GM18858 (cell line): ENCODE measurements around the gene DDX4.
"Not testable (repeated sequence)": the region's sequence is repeated elsewhere in the genome, so short reads cannot be mapped to it uniquely, and the experiment has no call there.

ENCODE experiments used
- ATAC-seq: cut with Tn5 transposase; IDR thresholded peaks from one replicate; pipeline ENCODE4 v1.9.1; 2021; ENCODE audit not compliant: unreplicated experiment

Gene DDX4

DNA sequence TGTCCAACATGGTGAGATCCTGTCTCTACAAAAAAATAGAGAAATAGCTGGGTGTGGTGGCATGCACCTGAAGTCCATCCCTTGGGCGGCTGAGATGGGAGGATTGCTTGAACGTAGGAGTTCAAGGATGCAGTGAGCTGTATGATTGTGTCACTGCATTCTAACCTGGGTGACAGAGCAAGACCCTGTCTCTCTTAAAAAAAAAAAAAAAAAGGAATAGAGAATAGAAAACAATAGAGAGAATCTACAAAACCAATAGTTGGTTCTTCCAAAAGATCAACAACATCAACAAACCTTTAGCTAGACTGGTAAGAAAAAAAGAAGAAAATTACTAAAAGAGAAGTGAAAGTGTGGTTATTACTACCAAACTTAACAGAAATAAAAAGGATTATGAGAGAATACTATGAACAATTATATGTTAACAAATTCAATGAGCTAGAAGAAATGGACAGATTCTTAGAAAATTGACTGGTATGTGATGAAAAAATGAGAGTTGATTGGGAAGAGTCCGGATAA is 17.6 kb upstream of the DDX4 start:
- no peak for ATAC-seq

DNA sequence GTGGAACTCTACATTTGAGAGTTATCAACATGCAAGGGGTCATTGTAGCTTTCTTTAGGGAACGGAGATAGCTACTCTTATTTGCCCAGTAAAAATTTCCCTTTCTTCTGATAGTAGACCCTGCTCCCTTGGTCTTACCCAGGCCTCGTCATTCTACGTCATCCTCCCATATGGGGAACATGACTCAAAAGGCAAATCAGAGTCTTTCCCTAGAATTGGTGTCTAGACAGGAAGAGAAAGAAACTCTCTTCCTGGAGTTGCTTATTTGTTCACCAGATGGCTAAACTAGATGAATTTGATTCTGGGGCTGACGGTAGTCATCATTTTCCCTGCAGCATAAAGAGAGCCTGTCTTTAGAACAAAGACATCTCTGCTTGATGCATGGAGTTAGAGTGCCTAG is 13.6 kb upstream of the DDX4 start:
- ATAC-seq = no peak

DNA sequence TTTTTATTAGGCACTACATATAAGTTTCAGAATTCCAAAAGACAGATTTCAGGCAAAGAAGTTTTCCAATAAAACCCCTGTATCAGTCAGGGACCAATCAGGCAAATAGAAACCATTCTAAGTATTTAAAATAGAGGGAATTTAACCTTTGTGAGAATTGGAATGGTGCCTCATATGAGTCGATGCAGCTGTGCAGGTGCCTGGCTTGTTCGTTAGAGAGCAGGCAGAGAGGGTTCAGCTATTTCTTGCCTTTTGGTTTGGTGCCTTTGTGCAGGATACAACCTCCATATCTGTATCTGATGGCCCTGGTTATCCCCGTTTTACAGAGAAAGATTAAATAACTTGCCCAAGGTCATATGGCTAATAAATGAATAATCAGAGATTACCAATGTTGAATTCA is 6.0 kb upstream of the DDX4 start:
- ATAC-seq = no peak

DNA sequence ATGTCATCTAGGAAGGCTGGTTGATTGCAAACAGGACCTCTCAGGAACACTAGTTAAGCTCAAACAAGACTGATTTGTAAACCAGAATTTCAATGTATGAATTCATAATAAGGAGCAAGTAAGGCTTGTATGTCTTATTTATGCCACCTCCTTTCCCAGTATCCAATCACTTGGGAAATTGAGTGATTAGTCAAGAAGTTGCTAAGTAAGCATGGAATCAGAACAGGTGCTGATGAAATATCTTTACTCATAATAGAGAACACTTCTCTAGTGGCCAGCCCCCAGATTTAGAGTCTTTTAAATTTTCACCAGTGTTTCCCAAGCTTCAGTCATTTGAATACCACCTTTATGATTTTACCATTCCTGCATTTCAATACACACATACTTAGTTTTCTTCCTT is 5.3 kb upstream of the DDX4 start:
- no peak for ATAC-seq

DNA sequence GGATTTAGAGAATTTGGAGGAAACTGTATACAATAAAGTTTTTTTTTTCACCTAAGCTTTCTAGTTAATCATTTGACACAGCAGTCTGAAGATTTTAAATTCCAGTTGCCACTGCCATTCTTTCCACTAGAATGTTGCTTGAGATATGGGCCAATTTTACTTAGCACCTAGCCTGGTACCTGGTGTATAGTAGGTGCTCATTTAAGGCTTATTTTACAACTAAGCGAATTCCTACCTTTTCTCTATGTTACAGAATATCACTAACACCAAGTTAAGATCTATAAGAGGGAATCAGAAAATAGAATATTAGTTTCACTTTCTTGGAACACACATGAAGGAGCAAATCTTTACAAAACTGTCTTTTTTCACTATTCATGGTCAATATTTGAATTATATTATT is 3.2 kb upstream of the DDX4 start:
- ATAC-seq = no peak

DNA sequence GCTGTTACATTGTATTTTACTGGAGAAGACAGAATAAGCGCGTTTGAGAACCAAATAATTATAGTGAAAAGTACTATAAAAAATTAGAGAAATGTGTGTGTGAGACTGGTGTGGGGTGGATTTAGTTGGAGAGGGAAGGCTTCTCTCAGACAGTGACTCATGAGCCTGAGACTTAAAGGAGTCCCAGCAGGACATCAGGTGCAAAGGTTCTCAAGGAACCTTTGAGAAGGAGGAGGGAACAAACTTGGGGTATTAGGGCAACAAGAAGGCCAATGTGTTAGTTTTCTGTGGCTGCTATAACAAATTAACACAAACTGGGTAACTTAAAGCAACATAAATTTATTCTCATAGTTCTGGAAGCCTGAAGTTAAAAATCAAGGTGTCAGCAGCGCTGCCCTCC is 4.9 kb downstream of the DDX4 start:
- no peak for ATAC-seq

DNA sequence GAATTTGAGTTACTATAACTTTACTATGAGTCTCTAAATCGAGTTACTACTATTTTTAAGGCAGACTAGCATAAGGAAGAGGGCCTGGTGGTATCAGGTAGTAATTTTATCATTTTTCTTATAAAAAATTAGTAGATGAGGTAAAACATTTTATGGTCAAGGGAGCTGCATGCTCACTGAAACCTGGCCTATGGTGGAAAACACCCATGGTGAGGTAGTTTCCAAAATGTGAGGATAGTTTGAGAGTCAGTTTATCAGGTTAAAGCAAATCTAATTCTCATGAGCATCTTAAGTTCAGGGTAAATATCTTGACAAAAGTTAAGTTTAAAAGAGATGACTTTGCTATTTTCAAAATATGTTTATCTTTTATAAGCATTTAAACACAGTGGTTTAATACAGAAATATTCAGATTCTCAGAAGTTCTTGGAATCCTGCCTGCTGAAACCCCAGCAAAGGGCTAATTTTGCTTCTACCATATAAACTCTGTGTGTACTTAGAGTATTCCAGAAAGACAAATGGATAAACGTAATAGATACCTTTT is 10.0 kb downstream of the DDX4 start:
- no peak for ATAC-seq

DNA sequence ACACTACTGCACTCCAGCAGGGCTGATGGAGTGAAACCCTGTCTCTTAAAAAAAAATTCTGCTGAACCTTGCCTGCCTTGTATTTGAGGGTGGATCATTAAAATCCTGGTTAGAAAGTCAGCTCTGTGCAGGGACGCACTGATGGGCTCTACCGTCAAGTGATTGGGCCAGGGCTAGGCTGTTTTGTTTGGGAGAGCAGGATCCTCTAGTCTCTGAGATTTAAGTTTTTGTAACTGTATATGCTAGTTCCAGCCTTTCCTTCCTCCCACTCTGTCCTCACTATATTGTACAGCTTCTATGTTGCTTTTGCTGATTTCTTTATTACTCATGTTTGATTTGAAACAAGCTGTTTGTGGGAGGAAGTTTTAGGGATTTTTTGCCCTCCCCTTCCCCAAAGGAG is 11.5 kb downstream of the DDX4 start:
- no peak for ATAC-seq

DNA sequence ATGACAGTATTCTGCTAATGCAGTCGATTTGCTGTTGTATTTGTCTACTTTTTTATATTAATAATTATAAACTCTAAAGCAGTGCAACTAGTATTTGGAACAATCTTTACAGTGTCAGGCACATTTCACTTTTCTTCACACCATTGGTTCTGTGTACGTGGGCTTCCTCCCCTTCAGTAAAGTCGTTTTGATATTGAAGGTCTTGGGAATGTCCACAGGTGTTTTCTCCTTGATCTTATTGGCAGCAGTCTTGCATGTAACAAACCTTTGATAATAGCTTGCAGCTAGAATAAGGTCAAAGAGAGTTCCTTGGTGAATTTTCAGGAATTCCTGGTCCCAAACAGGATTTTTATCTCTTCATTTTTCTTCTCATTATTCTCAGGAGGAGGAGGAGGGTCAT is 12.2 kb downstream of the DDX4 start:
- no peak for ATAC-seq

DNA sequence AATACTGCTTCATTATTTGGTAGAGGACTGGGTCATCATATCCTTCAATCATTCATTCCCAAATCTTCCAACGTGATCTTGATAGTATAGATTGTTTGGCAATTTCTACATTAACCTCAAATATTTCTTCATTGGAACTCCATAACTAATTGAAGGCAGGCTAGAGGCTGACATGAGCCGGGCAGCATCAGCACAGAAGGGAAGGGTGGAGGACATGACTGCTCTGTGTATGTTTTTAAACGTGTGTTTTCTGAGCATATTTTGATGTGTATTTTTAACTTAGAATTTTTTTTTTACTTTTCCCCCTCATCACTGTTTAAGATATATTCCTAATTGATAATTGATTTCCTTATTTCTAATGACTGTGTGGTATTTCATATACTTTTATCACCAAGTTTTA is 12.6 kb downstream of the DDX4 start:
- ATAC-seq = no peak

DNA sequence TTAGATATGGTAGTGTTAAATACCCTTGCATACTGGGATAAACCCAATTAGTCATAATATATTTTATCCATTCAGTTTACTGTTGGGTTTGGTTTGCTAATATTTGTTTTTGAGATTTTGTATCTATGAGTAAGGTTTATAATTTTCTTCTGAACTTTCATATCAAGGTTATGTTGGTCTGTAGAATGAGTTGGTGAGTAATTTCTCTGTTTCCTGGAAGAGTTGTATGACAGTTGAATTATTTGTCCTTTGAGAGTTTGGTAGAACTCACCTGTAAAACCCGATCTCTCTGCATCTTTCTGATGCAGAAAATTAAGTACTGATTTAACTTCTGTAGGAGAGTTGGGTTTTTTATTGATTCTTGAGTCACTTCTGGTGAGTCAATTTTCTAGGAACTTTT is 20.4 kb downstream of the DDX4 start:
- ATAC-seq = no peak

DNA sequence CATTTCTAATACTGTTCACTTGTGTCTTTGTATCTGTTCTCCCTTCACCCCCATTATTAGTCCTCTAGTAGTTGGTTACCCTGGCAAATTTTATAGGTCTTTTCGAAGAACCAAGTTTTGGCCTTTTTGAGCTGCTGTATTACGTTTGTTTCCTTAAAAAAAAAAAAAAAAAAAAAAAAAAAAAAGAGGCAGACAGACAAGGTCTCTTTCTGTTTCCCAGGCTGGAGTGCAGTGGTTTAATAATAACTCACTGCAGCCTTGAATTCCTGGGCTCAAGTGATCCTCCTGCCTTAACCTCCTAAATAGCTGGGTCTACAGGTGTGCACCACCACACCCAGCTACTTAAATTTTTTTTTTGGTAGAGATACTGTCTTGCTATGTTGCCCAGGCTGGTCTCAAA is 20.9 kb downstream of the DDX4 start:
- no peak for ATAC-seq

DNA sequence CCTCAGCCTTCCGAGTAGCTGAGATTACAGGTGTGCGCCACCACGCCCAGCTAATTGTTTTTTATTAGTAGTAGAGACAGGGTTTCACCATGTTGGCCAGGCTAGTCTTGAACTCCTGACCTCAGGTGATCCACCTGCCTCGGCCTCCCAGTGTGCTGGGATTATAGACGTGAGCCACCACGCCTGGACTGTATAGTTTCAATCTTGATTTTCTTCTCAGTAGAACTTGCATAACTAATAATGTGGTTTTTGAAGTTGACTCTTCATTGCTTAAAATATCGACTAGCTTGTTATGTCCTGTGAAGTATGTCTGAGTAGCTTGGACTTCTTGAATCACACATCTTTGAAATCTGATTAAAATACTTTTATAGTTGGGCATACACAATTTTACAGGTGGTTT is 23.9 kb downstream of the DDX4 start:
- ATAC-seq = not testable (repeated sequence)

DNA sequence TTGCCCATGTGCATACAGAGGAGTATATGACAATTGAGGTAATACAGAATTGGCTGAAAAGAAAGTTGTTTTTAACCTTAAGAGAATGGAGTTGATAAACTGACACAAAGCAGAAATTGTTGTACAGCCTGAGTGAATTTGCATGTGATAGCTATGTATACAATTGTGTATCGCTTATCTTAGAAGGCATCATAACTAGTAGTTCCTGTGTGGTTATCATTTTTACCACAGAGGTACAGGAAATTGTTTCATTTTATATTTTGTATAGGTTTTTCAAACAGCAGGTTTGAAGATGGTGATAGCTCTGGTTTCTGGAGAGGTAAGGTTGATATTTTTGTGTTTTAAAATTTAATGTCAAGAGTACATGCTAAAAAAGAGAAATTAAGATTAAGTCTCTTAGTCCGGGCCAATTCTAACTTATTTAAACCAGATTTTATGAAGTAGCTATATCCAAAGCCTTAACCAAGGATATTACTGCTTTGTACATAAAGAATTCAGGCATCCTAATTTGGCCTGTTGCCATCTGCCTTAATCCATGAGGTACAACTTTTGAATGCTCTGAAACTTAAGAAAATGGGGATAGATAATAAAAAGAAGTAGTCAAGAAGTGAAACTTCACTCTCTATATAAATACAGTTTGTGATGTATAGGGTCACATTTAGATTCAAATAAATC is 26.0 kb downstream of the DDX4 start:
- ATAC-seq = no peak

DNA sequence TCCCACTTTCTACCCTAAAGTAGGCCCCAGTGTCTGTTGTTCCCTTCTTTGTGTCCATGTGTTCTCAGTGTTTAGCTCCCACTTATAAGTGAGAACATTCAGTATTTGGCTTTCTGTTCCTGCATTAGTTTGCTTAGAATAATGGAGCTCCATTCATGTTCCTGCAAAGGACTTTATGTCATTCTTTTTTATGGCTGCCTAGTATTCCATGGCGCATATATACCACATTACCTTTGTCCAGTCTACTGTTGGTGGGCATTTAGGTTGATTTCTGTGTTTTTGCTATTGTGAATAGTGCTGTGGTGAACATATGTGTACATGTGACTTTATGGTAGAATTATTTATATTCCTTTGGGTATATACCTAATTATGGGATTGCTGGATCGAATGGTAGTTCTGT is 30.4 kb downstream of the DDX4 start:
- ATAC-seq = no peak

DNA sequence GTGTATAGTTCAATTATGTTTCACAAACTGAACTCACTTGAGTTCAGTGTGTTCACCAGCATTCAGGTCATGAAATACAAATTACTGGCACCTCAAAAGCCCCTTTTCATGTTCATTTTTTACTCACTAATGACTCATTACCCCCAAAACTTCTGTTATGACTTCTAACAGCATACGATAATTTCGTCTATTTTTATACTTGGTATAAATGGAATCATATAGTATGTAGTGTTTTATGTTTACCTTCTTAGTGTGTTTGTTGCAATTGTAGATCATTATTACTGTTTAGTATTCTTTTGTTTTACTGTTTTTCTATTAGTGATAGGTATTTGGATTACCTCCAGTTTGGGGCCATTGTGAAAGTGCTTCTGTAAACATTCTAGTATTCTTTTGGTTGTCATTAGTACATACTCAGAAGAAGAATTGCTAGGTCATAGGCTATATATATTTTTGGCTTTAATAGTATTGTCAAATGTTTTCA is 33.4 kb downstream of the DDX4 start:
- ATAC-seq = peak; percentile 66

DNA sequence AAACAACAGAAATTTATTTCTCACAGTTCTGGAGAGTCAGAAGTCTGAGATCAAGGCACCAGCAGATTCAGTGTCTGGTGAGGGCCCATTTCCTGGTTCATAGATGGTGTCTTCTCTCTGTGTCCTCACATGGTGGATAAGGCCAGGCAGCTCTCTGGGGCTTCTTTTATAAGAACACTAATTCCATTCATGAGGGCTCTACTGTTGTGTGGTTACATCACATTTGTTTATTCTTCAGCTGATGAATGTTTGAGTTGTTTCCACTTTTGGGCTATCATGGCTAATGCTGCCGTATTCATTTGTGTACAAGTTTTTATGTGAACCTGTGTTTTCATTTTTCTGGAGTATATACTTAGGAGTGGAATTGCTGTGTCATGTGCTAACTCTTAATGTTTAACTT is 35.2 kb downstream of the DDX4 start:
- no peak for ATAC-seq

DNA sequence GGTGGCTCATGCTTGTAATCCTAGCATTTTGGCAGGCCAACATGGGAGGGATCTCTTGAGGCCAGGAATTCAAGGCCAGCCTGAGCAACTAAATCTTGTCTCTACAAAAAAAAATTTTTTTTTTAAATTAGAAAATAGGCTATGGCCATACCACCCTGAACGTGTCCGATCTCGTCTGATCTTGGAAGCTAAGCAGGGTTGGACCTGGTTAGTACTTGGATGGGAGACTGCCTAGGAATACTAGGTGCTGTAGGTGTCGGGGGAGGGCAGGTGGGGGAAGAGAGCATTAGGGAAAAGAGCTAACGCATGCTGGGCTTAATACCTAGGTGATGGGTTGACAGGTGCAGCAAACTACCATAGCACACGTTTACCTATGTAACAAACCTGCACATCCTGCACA is 39.5 kb downstream of the DDX4 start:
- no peak for ATAC-seq

DNA sequence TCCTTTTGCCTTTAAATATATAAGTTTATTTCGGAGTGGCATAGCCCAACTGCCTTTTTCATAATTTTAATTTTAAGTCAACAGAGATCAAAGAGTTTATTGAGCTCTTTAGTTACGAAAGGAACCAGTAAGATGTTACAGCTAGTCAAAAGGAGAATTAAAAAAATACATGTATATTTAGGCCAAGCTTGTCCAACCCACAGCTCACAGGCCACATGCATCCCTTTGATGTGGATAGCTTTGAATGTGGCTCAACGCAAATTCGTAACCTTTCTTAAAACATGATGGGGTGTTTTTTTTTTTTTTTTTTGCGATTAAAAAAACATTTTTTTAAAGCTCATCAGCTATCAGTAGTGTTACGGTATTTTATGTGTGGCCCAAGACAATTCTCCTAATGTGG is 63.1 kb downstream of the DDX4 start:
- no peak for ATAC-seq

DNA sequence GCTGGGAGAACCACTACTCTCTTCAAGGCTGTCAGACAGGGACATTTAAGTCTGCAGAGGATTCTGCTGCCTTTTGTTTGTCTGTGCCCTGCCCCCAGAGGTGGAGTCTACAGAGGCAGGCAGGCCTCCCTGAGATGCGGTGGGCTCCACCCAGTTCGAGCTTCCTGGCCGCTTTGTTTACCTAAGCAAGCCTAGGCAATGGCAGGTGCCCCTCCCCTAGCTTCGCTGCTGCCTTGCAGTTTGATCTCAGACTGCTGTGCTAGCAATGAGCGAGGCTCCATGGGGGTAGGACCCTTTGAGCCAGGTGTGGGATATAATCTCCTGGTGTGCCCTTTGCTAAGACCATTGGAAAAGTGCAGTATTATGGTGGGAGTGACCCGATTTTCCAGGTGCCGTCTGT is 71.0 kb downstream of the DDX4 start:
- ATAC-seq = not testable (repeated sequence)

DNA sequence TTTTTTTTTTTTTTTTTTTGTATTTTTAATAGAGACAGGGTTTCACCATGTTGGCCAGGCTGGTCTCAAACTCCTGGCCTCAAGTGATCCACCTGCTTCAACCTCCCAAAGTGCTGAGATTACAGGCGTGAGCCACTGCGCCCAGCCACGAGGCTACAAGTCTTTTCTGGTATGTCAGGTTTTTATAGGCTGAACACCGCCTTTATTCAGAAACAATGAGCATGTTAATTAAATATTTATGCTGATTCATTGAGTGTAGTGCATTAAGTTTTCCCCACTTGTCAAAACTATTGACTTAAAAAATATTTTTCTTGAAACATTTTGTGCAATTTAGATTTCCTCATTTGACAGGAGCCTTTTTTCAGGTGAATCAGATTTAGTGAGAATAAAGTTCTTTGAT is 78.1 kb downstream of the DDX4 start:
- ATAC-seq = not testable (repeated sequence)

DNA sequence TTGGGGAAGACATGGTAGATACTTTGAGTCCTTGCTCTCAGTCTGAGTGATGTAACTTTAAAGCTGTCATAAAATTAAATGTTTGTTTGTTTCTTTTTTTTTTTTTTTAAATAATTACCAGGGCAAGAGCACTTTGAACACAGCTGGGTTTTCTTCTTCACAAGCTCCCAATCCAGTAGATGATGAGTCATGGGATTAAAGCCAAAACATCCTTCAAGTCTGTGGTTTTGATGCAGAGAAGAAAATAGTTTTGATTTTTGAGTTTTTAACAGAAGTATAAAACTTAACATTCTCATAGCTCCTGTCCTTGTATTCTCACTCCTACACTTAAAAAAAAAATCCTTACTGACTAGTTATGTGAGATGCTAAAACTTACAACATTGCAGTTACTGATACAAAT is 78.5 kb downstream of the DDX4 start:
- no peak for ATAC-seq

DNA sequence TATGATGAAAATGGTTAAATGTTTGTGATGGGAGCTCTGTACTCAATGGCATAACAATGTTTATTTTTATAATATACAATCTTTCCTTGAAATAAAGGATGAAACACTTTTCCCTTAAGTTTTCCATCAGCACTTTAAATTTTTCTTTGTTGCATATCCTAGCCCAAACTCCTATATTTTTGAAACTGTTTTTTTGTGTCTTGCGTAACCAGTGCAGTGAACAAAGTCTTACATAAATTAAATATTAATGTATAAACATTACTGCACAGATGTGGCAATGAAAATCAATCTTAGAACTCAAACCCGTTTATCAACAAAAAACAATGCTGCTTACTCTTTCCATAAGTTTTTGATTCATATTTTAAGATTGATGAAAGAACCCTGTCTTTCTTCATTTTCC is 79.2 kb downstream of the DDX4 start:
- ATAC-seq = no peak
